Measurements from ENCODE around the gene CDK5. TPM values are rescaled to one million over a fixed set of nuclear protein-coding genes. Genes with fewer than 3 reads are reported as not detected.

The CDK5 gene
- total and polyA plus RNA-seq, 2 of the 13 experiments (the other 11 are each of a cell fraction or from before 2014, with no cell fraction given): 16.4 to 21.3 TPM

- no peak for TF ChIP-seq ZBTB40 (IDR thresholded peaks at IDR 0.05)
- no peak for TF ChIP-seq ZBTB40 (CRISPR knock-in tag; IDR thresholded peaks at IDR 0.05)
- no peak for TF ChIP-seq ZBTB10 (CRISPR knock-in tag; IDR thresholded peaks at IDR 0.05; ENCODE audit: borderline replicate concordance)
- 0 out of 2 replicates have a peak, but pooled peaks have one; percentile 7 for TF ChIP-seq SP140L (CRISPR knock-in tag; IDR thresholded peaks at IDR 0.05; ENCODE audit: borderline replicate concordance)
- TF ChIP-seq, protein P1, sequence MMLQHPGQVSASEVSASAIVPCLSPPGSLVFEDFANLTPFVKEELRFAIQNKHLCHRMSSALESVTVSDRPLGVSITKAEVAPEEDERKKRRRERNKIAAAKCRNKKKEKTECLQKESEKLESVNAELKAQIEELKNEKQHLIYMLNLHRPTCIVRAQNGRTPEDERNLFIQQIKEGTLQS (CRISPR knock-in tag; IDR thresholded peaks at IDR 0.05): no peak
- TF ChIP-seq ZNF562 (CRISPR knock-in tag; IDR thresholded peaks at IDR 0.05; ENCODE audit: borderline replicate concordance): no peak
- no peak for TF ChIP-seq PBX2 (CRISPR knock-in tag; IDR thresholded peaks at IDR 0.05)
- TF ChIP-seq, protein P2, sequence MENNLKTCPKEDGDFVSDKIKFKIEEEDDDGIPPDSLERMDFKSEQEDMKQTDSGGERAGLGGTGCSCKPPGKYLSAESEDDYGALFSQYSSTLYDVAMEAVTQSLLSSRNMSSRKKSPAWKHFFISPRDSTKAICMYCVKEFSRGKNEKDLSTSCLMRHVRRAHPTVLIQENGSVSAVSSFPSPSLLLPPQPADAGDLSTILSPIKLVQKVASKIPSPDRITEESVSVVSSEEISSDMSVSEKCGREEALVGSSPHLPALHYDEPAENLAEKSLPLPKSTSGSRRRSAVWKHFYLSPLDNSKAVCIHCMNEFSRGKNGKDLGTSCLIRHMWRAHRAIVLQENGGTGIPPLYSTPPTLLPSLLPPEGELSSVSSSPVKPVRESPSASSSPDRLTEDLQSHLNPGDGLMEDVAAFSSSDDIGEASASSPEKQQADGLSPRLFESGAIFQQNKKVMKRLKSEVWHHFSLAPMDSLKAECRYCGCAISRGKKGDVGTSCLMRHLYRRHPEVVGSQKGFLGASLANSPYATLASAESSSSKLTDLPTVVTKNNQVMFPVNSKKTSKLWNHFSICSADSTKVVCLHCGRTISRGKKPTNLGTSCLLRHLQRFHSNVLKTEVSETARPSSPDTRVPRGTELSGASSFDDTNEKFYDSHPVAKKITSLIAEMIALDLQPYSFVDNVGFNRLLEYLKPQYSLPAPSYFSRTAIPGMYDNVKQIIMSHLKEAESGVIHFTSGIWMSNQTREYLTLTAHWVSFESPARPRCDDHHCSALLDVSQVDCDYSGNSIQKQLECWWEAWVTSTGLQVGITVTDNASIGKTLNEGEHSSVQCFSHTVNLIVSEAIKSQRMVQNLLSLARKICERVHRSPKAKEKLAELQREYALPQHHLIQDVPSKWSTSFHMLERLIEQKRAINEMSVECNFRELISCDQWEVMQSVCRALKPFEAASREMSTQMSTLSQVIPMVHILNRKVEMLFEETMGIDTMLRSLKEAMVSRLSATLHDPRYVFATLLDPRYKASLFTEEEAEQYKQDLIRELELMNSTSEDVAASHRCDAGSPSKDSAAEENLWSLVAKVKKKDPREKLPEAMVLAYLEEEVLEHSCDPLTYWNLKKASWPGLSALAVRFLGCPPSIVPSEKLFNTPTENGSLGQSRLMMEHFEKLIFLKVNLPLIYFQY (CRISPR knock-in tag; IDR thresholded peaks at IDR 0.05; ENCODE audit: borderline replicate concordance): no peak
- TF ChIP-seq, protein P3, sequence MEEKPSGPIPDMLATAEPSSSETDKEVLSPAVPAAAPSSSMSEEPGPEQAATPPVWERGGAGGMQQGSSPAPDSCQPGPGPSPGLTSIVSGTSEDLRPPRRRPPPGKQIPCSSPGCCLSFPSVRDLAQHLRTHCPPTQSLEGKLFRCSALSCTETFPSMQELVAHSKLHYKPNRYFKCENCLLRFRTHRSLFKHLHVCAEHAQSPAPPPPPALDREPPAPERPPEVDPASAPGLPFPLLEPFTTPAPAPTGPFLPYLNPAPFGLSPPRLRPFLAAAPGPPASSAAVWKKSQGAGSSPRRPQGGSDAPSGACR (CRISPR knock-in tag; IDR thresholded peaks at IDR 0.05): no peak
- no peak for TF ChIP-seq KDM1A (CRISPR knock-in tag; IDR thresholded peaks at IDR 0.05)
- TF ChIP-seq AHR (CRISPR knock-in tag; IDR thresholded peaks at IDR 0.05): no peak
Measured at GRCh38 chr7:151057506-151057988, at the start of gene CDK5 (continued).

Data from HepG2 (cell line).